SHP77 (cell line): ENCODE results near the gene HAUS5.

Source experiments
- DNase-seq, 2 experiments: peaks; one replicate each; lab custom pipeline; 2025; lab: John Stamatoyannopoulos, UW

The HAUS5 gene

DNA sequence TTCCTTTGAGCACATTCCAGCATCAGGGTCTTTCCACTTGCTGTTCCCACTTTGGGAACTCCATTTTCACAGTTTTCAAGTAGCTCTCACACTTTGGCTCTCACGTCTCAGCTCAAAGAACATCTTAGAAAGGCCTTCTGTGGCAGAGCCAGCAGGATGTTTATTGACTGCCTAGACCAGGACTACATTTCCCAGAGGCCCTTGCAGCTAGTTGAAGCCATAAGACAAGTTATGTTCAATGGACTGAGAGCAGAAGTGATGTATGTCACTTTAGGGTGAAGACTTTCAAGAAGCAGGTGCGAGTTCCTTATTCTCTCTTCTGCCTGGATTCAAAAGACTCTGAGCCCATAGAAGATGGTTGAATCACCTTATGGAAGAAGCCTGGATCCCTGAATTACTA, 4.3 kb upstream of the HAUS5 start:
- DNase-seq, result no peak

GRCh38 chr19:35609851-35610353, 2.6 kb upstream of the HAUS5 start:
- no peak for DNase-seq

DNA sequence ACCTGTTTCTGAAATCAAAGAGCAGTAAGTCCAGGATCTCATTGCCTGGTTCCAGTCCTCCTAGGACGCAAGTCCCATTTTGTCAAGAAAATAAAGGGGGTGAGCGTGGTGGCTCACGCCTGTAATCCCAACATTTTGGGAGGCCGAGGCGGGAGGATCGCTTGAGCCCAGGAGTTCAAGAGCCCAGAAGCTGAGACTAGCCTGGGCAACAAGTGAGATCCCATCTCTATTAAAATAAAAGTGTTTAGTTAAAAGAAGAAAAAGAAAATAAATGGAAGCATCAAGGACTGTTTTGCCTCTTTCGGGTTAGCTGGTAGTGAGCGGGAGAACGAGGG, 344 bp upstream of the HAUS5 start:
- DNase-seq, result no peak

- DNase-seq, result no peak
These were observed 1.0 kb downstream of the HAUS5 start for GRCh38 chr19:35613574-35613973.

DNA sequence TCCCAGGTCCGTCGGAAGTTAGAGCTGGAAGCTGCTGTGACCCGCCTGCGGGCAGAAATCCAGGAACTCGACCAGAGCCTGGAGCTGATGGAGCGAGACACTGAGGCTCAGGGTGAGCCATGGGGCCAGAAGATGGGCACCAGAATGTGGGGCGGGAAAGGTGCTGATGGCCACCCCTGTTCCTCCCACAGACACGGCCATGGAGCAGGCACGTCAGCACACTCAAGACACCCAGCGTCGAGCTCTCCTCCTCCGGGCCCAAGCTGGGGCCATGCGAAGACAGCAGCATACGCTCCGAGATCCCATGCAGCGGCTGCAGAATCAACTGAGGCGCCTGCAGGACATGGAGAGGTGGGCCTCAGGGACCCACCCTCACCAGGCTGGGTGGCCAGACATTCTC, 2.5 kb downstream of the HAUS5 start:
- no peak for DNase-seq

- DNase-seq, result no peak
These were observed 6.3 kb downstream of the HAUS5 start for GRCh38 chr19:35618857-35619256.

DNA sequence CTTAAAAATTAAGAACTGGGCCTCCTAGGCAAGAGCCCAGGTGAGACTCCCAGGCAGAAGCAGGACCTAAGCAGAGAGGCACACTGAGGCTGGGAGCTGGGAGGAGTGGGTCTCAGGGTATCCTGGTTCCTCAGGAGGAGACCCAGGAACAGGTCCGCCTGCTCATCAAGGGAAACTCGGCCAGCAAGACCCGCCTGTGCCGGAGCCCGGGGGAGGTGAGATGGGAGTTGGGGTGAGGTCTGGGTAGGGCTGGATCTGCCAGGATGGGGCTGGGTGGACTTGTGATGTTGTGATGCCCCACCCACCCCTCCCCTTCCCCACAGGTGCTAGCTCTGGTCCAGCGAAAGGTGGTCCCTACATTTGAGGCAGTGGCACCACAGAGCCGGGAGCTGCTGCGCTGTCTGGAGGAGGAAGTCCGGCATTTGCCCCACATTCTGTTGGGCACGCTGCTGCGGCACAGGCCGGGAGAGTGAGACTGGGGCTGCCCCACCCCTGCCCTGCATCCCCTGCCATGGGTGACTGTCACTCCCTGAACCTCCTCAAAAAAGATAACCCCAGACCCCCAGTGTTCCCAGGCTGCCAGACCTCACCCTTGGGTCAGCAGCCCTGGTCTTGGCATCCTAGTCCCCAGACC, 6.9 kb downstream of the HAUS5 start:
- no peak for DNase-seq

DNA sequence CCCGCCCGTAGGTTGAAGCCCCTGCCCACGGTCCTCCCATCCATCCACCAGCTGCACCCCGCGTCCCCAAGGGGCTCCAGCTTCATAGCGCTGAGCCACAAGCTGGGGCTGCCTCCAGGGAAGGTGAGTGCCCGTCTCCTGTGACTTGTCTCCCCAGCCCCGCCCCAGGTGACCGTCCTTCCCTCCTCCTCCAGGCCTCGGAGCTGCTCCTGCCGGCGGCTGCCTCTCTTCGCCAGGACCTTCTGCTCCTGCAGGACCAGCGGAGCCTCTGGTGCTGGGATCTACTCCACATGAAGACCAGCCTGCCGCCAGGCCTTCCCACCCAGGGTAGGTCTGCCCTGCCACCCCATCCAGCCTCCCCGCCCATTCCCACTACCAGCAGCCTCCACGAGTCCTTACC, 7.5 kb downstream of the HAUS5 start:
- no peak for DNase-seq

DNA sequence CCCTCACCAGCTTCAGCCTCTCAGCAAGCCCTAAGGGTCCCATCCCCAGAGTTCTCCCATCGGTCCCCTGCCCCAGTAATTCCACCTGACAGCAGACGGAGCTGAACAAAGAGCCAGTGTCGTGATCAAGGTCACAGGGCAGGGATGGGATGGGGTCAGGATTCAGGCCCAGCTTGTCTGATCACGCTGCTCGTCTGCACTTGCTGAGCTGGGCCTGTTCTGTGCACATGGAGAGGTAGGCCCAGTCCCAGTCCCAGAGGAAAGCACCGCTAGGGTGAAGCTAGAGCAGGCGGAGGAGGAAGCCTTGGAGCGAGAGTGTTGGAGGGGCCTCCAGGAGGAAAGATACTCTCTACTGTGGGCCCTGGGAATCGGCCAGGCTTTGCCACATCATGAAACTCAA, 9.2 kb downstream of the HAUS5 start:
- no peak for DNase-seq

- DNase-seq, result no peak
These were observed 10.2 kb downstream of the HAUS5 start for GRCh38 chr19:35622750-35623149.

GRCh38 chr19:35623327-35624010, 10.9 kb downstream of the HAUS5 start:
- no peak for DNase-seq

DNA sequence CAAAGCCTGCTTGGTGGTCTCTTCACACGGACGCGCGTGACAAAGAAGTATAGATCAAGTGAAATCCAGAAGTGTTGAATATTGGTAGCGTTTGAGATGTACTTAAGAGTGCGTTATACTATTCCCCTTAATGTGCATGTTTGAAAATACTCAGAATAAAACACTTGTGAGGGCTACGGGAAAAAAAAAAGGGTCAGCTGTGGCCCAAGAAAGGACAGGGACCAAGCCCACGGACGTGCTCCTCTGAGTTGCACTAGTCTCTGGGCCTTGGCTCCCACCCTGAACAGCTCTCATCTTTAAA, 15.7 kb downstream of the HAUS5 start:
- no peak for DNase-seq

DNA sequence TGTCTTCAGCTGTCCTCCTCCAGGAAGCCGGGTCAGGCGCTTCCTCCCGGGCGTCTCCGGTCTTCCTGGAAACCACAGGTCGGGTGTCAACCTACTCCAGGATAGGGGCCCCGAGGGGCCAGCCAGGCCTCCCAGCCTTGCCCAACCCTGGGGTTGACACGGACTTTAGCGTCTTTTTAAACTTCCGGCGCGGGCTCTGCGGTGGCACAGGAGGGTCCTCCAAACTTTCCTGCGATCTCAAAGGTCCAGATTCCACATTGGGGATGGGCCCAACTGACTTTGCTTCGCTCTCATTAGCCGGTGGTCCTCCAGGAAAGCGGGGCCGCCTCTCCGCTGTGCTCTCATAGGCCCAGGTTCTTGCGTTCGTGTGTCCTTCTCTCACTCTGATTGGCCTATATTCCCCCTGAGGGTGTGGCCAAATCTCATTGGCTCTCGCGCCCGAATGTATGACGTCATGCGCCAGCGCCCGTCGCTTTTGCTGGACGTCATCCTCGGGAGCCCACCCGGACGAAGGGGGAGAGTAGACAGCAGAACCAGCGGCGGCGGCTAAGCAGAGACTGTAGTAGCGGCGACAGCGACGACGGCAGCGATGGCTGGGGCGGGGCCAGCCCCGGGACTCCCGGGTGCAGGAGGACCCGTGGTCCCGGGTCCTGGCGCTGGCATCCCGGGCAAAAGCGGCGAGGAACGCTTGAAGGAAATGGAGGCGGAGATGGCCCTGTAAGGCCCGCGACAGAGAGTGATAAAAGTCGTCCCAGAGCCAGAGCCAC, 16.2 kb downstream of the HAUS5 start, which contains the start of gene RBM42:
RBM42 (plus strand) TSS at position 472 of the 767 bp plus-strand sequence; CDS start at position 590, 118 bp downstream.
- peak; percentile 98 for DNase-seq

GRCh38 chr19:35629332-35629633, 16.7 kb downstream of the HAUS5 start:
- DNase-seq, result no peak

DNA sequence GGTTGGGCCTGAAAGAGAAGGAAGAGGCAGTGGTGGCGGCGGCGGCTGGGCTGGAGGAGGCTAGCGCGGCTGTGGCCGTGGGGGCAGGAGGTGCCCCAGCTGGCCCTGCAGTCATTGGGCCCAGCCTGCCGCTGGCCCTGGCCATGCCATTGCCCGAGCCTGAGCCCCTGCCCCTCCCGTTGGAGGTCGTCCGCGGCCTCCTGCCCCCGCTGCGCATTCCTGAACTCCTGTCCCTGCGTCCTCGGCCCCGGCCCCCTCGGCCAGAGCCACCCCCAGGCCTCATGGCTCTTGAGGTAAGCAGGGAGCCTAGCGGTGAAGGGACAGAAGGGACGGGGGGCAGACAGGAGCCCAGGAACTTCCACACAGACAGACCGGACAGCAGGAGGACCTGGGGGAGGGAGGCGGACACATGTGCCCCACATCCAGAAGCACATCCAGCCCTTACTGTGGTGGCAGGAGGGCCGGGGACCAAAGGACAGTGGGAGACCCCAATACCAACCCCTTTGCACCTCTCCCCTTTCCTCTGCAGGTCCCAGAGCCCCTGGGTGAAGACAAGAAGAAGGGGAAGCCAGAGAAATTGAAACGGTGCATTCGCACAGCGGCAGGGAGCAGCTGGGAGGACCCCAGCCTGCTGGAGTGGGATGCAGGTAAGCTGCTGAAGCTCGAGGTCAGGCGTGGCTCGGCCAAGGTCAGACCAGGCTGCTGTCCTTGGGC, 21.3 kb downstream of the HAUS5 start:
- DNase-seq, result no peak

DNA sequence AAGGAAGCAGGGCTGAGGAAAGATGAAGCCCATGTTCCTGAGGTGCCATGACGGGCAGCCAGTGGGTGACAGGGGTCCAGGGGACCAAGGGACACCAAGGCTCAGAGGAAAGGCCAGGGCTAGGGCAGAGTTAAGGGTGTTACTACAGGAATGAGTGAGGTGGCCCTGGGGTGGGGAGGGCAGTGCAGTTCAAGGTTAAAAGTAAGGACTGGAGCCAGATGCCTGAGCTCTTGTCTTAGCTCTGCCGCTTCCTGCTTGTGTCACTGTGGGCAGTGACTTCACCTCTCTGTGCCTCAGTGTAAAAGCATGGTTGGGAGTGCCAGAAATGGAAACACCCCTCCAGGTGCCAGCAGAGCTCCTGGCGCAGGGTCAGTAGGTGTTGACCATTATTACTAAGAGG, 24.1 kb downstream of the HAUS5 start:
- DNase-seq, result no peak

DNA sequence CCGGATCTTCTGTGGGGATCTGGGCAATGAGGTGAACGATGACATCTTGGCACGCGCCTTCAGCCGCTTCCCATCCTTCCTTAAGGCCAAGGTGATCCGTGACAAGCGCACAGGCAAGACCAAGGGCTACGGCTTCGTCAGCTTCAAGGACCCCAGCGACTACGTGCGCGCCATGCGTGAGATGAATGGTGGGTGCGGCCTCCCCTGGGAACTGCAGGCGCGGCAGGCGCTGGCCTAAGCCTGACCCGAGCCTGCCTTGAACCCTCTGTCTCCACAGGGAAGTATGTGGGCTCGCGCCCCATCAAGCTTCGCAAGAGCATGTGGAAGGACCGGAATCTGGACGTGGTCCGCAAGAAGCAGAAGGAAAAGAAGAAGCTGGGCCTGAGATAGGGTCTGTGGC, 24.6 kb downstream of the HAUS5 start:
- DNase-seq, result no peak

GRCh38 chr19:35639321-35639639, 26.7 kb downstream of the HAUS5 start:
- DNase-seq, result no peak

DNA sequence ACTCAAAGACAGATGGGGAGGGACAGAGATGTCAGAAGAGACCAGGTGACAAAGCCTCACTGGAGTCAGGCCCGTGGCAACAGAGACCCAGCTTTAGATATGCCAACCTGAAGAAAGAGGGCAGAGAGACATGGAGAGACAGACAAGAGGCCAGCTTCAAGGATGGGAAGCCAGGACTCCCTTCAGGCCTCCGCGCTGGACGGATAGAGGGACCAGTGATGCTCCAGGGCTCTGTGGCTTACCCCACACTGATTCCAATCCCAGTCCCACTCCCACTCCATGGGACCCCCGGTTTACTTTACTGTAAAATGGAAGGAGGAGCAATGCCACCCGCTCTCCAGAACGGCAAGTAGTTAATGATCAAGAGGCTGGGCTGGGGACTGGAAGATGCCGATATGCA, 27.3 kb downstream of the HAUS5 start:
- DNase-seq, result no peak

DNA sequence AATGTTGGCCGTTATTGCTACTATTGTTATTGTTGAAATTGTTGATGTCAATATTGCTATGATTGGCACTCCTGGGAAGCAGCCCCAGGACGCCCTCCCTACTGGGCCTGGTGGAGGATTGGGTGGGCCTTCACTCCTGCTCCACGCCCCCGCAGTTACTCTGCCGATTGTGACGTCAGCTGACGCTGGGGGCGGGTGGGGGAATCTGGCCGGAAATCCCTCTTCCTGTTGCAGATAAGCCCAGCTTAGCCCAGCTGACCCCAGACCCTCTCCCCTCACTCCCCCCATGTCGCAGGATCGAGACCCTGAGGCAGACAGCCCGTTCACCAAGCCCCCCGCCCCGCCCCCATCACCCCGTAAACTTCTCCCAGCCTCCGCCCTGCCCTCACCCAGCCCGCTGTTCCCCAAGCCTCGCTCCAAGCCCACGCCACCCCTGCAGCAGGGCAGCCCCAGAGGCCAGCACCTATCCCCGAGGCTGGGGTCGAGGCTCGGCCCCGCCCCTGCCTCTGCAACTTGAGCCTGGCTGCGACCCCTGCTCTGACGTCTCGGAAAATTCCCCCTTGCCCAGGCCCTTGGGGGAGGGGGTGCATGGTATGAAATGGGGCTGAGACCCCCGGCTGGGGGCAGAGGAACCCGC, 29.1 kb downstream of the HAUS5 start, which contains the start of gene ETV2:
ETV2 (plus strand) TSS at position 231 of the 637 bp plus-strand sequence. CDS start 716 bp downstream, outside the sequence.
- DNase-seq, result no peak

GRCh38 chr19:35642312-35642711, 29.8 kb downstream of the HAUS5 start:
- no peak for DNase-seq

- DNase-seq, result no peak
These were observed 30.3 kb downstream of the HAUS5 start for GRCh38 chr19:35642798-35643254.
